Vagina (tissue), 2 donors: Measurements from ENCODE around the gene RPL19.

Experiments
- POLR2A ChIP-seq, 2 donors: fragments of 450-650 bp; IDR thresholded peaks; one replicate each; pipeline ENCODE4 v1.6.1; 2017; ENCODE audit warnings: antibody characterized with exemption in 2 of 2, mild to moderate bottlenecking in 2 of 2, moderate library complexity in 2 of 2
- POLR2AphosphoS5 ChIP-seq, 2 donors: sonication (generic); formaldehyde crosslinking; IDR thresholded peaks; one replicate each; pipeline ENCODE4 v1.9.0; 2017; ENCODE audit warnings: antibody characterized with exemption in 2 of 2, mild to moderate bottlenecking in 2 of 2, low read depth in 1 of 2; ENCODE audit not compliant: insufficient read depth in 1 of 2
- TF ChIP-seq, protein P1 (sequence below), 3 experiments: fragments of 450-650 bp in 2 of 3; fragments of 200-600 bp in 1 of 3; sonication (generic) in 1 of 3; IDR thresholded peaks; one replicate each; pipeline ENCODE4 v1.5.1; 2017 to 2019; ENCODE audit warnings: antibody characterized with exemption in 3 of 3, mild to moderate bottlenecking in 2 of 3, moderate library complexity in 2 of 3

DNA sequence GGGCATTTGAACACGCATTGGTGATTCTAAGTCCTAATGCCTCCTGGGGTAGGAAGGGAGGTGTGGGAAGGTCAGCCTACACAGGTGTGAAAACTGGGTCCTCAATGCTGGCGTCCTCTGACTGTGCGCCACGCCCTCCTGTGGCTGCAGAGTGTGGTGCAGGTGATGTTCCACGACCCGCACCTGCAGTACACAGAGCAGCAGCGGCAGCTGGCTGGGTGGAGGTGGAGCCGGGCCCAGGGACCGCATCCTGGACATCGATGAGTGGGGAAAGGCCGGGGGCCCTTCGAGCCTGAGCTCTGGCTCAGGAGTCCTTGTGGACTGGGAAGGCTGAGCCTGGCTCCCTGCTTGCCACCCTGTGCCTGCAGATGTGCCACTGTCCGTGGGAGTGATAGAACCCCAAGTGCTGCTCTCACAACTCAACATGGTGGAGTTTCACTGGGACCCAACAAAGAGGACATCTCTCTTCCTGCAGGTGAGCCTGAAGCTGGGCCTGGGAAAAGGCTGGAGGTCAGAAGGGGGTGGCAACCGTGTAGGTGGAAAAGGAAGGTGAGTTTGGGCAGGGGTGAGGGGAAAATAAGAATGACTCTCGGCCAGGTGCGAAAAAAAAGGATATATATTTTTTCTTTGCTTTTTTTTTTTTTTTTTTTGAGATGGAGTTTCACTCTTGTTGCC, 39.7 kb downstream of the RPL19 start:
- TF ChIP-seq, protein P1, sequence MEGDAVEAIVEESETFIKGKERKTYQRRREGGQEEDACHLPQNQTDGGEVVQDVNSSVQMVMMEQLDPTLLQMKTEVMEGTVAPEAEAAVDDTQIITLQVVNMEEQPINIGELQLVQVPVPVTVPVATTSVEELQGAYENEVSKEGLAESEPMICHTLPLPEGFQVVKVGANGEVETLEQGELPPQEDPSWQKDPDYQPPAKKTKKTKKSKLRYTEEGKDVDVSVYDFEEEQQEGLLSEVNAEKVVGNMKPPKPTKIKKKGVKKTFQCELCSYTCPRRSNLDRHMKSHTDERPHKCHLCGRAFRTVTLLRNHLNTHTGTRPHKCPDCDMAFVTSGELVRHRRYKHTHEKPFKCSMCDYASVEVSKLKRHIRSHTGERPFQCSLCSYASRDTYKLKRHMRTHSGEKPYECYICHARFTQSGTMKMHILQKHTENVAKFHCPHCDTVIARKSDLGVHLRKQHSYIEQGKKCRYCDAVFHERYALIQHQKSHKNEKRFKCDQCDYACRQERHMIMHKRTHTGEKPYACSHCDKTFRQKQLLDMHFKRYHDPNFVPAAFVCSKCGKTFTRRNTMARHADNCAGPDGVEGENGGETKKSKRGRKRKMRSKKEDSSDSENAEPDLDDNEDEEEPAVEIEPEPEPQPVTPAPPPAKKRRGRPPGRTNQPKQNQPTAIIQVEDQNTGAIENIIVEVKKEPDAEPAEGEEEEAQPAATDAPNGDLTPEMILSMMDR (IDR thresholded peaks at IDR 0.05): peak in 1 of 3 experiments; percentile 25
- TF ChIP-seq POLR2A (IDR thresholded peaks at IDR 0.05) (no peak), POLR2AphosphoS5 (IDR thresholded peaks at IDR 0.05; ENCODE audit: insufficient read depth in 1 of 2, low read depth in 1 of 2) (no peak)
